ENCODE data around the gene RRAD.

GRCh38 chr16:66950971-66951790 lies 25.8 kb upstream of the RRAD start:
- TF ChIP-seq GABPA (IDR thresholded peaks at IDR 0.05 in 1 of 2, conservative IDR thresholded peaks at IDR 0.05 in 1 of 2) = no peak
- no peak for TF ChIP-seq TAF1 (conservative IDR thresholded peaks at IDR 0.05)
- no peak for TF ChIP-seq CTCF (IDR thresholded peaks at IDR 0.05; ENCODE audit: low read depth, low read length, missing input control)
- TF ChIP-seq YY1 (IDR thresholded peaks at IDR 0.05) = no peak
- TF ChIP-seq MAX (IDR thresholded peaks at IDR 0.05) = no peak
- no peak for TF ChIP-seq ATF3 (IDR thresholded peaks at IDR 0.05)
- TF ChIP-seq RXRA (IDR thresholded peaks at IDR 0.05) = no peak
- no peak for TF ChIP-seq EGR1 (IDR thresholded peaks at IDR 0.05; ENCODE audit: low read depth in 2 of 2)
- no peak for TF ChIP-seq ZBTB33 (IDR thresholded peaks at IDR 0.05)
- no peak for TF ChIP-seq REST (IDR thresholded peaks at IDR 0.05)
- no peak for TF ChIP-seq JUND (IDR thresholded peaks at IDR 0.05)
- TF ChIP-seq RAD21 (IDR thresholded peaks at IDR 0.05) = no peak
- no peak for TF ChIP-seq FOXA1 (IDR thresholded peaks at IDR 0.05)
- TF ChIP-seq FOXA2 (IDR thresholded peaks at IDR 0.05) = no peak

Data from liver (tissue), 3 donors.